22Rv1 (cell line): ENCODE data around the gene DYNLT2.
A peak's percentile ranks its signal among the peaks of the same experiment; 100 is the strongest.

ENCODE experiments used
- H3K27ac ChIP-seq: fragments of 450-650 bp; 2 replicates; pipeline ENCODE4 v1.5.1; 2017
- CTCF ChIP-seq: fragments of 450-650 bp; IDR thresholded peaks from 2 replicates; pipeline ENCODE4 v1.5.1; 2017; ENCODE audit warnings: mild to moderate bottlenecking
- ZFX ChIP-seq: fragments of 450-650 bp; IDR thresholded peaks from 2 replicates; pipeline ENCODE4 v1.6.1; 2017; ENCODE audit warnings: antibody characterized with exemption, borderline replicate concordance

DYNLT2 gene

GRCh38 chr6:169794317-169795055, 43.1 kb upstream of the DYNLT2 start:
- TF ChIP-seq ZFX (no peak), CTCF (no peak)
- no peak overlapping the region for H3K27ac ChIP-seq

- no peak for TF ChIP-seq CTCF
- TF ChIP-seq ZFX, result no peak
These were observed 42.0 kb upstream of the DYNLT2 start for GRCh38 chr6:169793408-169793807.

GRCh38 chr6:169792306-169793015, 41.1 kb upstream of the DYNLT2 start:
- no peak overlapping the region for H3K27ac ChIP-seq
- TF ChIP-seq ZFX (no peak), CTCF (no peak)

More at GRCh38 chr6:169793408-169793807, 42.0 kb upstream of the DYNLT2 start:
- no peak overlapping the region for H3K27ac ChIP-seq

- no peak overlapping the region for H3K27ac ChIP-seq
- TF ChIP-seq ZFX, result no peak
- TF ChIP-seq CTCF, result no peak
These were observed 40.4 kb upstream of the DYNLT2 start for GRCh38 chr6:169791721-169792131.

GRCh38 chr6:169789944-169790927, 38.9 kb upstream of the DYNLT2 start:
- TF ChIP-seq ZFX (no peak), CTCF (peak; percentile 97)
- H3K27ac ChIP-seq, result peak overlapping the region; percentile 61

- H3K27ac ChIP-seq, result peak overlapping the region; percentile 61; the same call in 1 of the 2 replicates
- TF ChIP-seq CTCF (no peak), ZFX (no peak)
These were observed 38.0 kb upstream of the DYNLT2 start for GRCh38 chr6:169789146-169789943.
